VCaP (cell line): Measurements from ENCODE around the gene PDLIM5.

Experiments
- H3K27ac ChIP-seq: fragments of 450-650 bp; 2 replicates; pipeline ENCODE4 v1.5.1; 2017
- CTCF ChIP-seq: fragments of 450-650 bp; conservative IDR thresholded peaks from 2 replicates; pipeline ENCODE4 v1.5.1; 2017; ENCODE audit warnings: mild to moderate bottlenecking, moderate library complexity

PDLIM5 gene

GRCh38 chr4:94690851-94691254 is 239.1 kb downstream of the PDLIM5 start:
- TF ChIP-seq CTCF = no peak
- H3K27ac ChIP-seq = peak overlapping the region; percentile 41

GRCh38 chr4:94691552-94691951 is 239.8 kb downstream of the PDLIM5 start:
- TF ChIP-seq CTCF = no peak
- peak overlapping the region; percentile 41 for H3K27ac ChIP-seq

DNA sequence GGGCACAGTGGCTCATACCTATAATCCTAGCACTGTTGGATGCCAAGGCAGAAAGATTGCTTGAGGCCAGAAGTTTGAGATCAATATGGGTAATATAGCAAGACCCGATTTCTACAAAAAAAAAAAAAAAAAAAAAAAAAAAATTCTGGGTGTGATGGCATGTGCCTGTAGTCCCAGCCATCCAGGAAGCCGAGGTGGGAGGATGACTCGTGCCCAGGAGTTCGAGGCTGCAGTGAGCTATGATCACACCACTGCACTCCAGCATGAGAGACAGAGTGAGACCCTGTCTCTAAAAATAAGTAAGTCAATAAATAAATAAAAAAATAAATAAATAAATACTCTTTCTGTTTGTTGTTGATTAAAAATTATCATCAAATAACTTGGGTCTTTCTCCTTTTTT is 243.6 kb downstream of the PDLIM5 start:
- no peak overlapping the region for H3K27ac ChIP-seq
- TF ChIP-seq CTCF = no peak

DNA sequence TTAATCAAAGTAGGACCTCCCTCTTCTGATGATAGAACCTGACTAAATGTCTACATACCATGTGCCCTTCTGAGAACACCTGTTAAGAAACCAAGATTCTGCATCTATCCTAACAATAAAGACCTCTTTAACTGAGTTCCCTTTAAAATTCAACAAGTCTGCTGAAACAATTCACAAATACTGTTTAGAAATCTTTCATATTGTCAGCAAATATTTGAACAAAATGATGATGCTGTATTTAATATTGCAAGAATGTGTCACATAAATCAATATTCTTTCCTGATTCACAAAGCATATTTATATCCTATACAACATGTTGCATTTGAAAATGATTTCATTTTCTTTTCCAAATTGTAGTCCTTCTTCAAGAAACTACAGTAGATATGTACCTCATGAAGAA is 246.4 kb downstream of the PDLIM5 start:
- H3K27ac ChIP-seq = no peak overlapping the region
- no peak for TF ChIP-seq CTCF

DNA sequence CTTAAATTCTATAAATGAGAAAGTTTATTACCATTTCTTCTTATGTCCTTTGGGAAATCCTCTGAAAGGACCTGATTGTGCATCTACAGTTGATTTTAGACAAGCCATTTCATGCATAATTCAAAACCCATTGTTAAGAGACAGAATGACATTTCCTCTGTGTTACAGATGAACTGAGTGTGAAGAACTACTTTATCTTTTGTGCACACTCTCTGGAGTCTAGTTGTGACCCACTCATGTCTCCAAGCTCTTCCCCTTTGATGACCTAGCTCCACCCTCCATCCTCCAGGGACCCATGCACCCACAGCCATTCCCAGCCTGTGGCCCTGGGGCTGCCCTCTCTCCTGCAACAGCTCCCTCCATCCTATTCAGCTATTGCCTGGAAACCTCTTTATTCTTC is 248.6 kb downstream of the PDLIM5 start:
- H3K27ac ChIP-seq = no peak overlapping the region
- no peak for TF ChIP-seq CTCF

GRCh38 chr4:94701631-94702300 is 250.0 kb downstream of the PDLIM5 start:
- TF ChIP-seq CTCF = no peak
- H3K27ac ChIP-seq = peak overlapping the region; percentile 50

DNA sequence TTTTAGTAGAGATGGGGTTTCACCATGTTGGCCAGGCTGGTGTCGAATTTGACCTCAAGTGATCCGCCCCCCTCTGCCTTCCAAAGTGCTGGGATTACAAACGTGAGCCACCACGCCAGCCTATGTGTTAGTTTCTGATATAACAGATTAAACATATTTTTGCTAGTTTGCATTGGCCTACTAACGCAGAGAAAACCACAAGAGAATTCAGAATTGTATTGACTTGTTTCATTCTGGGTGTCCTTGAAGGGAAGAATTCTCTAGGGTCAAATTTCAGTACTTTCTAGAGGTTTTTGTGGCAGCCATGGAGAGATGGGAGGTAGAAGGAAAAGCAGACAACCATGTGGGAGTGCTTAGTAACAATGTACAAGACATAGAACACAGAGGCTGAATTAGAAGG is 259.9 kb downstream of the PDLIM5 start:
- no peak for TF ChIP-seq CTCF
- H3K27ac ChIP-seq = no peak overlapping the region
